HG03135 (cell line): ENCODE measurements around the gene H6PD.
A peak's percentile ranks its signal among the peaks of the same experiment; 100 is the strongest.

Experiments
- ATAC-seq: cut with Tn5 transposase; IDR thresholded peaks from one replicate; pipeline ENCODE4 v1.9.1; 2021; ENCODE audit warnings: mild to moderate bottlenecking, moderate library complexity; ENCODE audit not compliant: unreplicated experiment

H6PD gene

GRCh38 chr1:9275567-9276034 is 41.0 kb downstream of the H6PD start:
- no peak for ATAC-seq

- ATAC-seq, result no peak
Observed at GRCh38 chr1:9278116-9278515, 43.5 kb downstream of the H6PD start.

- ATAC-seq, result no peak
Observed at GRCh38 chr1:9278585-9279153, 44.1 kb downstream of the H6PD start.

GRCh38 chr1:9279172-9279840 is 44.7 kb downstream of the H6PD start:
- ATAC-seq, result no peak

- ATAC-seq, result no peak
Observed at GRCh38 chr1:9280015-9280860, 45.7 kb downstream of the H6PD start.

- ATAC-seq, result no peak
Observed at GRCh38 chr1:9281071-9281827, 46.7 kb downstream of the H6PD start.

GRCh38 chr1:9281908-9282695 is 47.5 kb downstream of the H6PD start:
- ATAC-seq, result no peak

- no peak for ATAC-seq
Observed at GRCh38 chr1:9282696-9282955, 48.1 kb downstream of the H6PD start.

GRCh38 chr1:9284061-9284460 is 49.5 kb downstream of the H6PD start:
- no peak for ATAC-seq

GRCh38 chr1:9286556-9286955 is 52.0 kb downstream of the H6PD start:
- ATAC-seq, result no peak

- ATAC-seq, result no peak
Observed at GRCh38 chr1:9289090-9289534, 54.5 kb downstream of the H6PD start.

GRCh38 chr1:9289711-9290485 is 55.3 kb downstream of the H6PD start:
- no peak for ATAC-seq

- no peak for ATAC-seq
Observed at GRCh38 chr1:9291914-9292360, 57.4 kb downstream of the H6PD start.

GRCh38 chr1:9292361-9293240 is 58.0 kb downstream of the H6PD start, which contains the start of gene SPSB1:
TSS of gene SPSB1 (plus strand) at chr1:9292894. CDS start at chr1:9355892, 62,998 bp downstream.
- ATAC-seq, result peak; percentile 42

- no peak for ATAC-seq
Observed at GRCh38 chr1:9293241-9293532, 58.6 kb downstream of the H6PD start.

- no peak for ATAC-seq
Observed at GRCh38 chr1:9293533-9294404, 59.2 kb downstream of the H6PD start.

GRCh38 chr1:9294405-9294773 is 59.8 kb downstream of the H6PD start:
- ATAC-seq, result no peak
